NT2/D1 (cell line): Measurements from ENCODE around the gene UNK.
"Not testable (repeated sequence)": the region's sequence is repeated elsewhere in the genome, so short reads cannot be mapped to it uniquely, and the experiment has no call there.

Experiments
- DNase-seq: peaks from one replicate; pipeline ENCODE4 v3.0.0-alpha.2; 2011; ENCODE audit warnings: low read depth, low spot score
- H3K27me3 ChIP-seq: 2 replicates; pipeline ENCODE4 v1.6.0; 2011; ENCODE audit warnings: mild to moderate bottlenecking; ENCODE audit not compliant: insufficient read length, insufficient read depth
- H3K36me3 ChIP-seq: 2 replicates; pipeline ENCODE4 v1.6.1; 2011; ENCODE audit warnings: mild to moderate bottlenecking, low read length, mixed read lengths; ENCODE audit not compliant: insufficient read depth, insufficient read length
- H3K4me1 ChIP-seq: 2 replicates; pipeline ENCODE4 v1.5.1; 2011; ENCODE audit not compliant: insufficient read depth, insufficient read length
- H3K4me3 ChIP-seq: 2 replicates; pipeline ENCODE4 v1.5.1; 2011; ENCODE audit warnings: low read depth; ENCODE audit not compliant: insufficient read length
- H3K9ac ChIP-seq: 2 replicates; pipeline ENCODE4 v1.6.0; 2011; ENCODE audit warnings: low read depth; ENCODE audit not compliant: insufficient read length
- H3K9me3 ChIP-seq: 2 replicates; pipeline ENCODE4 v1.5.1; 2011; ENCODE audit warnings: mild to moderate bottlenecking, low read length; ENCODE audit not compliant: insufficient read depth
- SUZ12 ChIP-seq: IDR thresholded peaks from 2 replicates; pipeline ENCODE4 v1.6.1; 2011; ENCODE audit not compliant: insufficient read length, insufficient read depth; ENCODE audit errors: extremely low read depth
- YY1 ChIP-seq: IDR thresholded peaks from 2 replicates; pipeline ENCODE4 v1.6.1; 2011; ENCODE audit not compliant: insufficient read length, insufficient read depth
- ZNF274 ChIP-seq: IDR thresholded peaks from 2 replicates; pipeline ENCODE4 v1.6.1; 2011; ENCODE audit warnings: mild to moderate bottlenecking, low read depth, low read length

Gene UNK

DNA sequence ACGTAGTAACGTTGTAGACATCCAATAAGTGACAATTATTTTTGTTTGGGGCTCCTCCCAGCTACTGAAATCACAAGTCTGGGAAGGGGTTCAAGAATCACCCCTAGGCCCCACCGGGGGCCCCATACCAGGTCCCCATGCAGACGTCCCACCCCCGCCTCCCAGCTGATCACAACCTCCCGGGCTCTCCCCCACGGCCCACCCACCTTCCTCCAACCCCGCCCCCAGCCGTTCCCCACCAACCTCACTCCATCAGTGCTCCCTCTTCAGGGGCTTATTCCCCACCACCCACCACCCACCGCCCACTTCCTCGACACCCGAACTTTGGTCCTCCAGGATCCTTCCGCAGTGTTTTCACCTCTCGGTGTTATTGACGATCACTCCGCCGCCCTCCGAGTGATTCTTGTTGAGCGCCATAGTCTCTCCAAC, 70.3 kb downstream of the UNK start:
- Histone ChIP-seq H3K4me1 (peaks cover 2% of the 10 kb centered on the region), H3K4me3 (peak overlapping the region; percentile 55), H3K9me3 (no peaks in the 10 kb centered on the region), H3K9ac (peak overlapping the region; percentile 63), H3K36me3 (peaks cover 20% of the 10 kb centered on the region), H3K27me3 (no peaks in the 10 kb centered on the region)
- no peak for DNase-seq
- no peak for TF ChIP-seq ZNF274
- TF ChIP-seq YY1, result no peak
- TF ChIP-seq SUZ12, result no peak

DNA sequence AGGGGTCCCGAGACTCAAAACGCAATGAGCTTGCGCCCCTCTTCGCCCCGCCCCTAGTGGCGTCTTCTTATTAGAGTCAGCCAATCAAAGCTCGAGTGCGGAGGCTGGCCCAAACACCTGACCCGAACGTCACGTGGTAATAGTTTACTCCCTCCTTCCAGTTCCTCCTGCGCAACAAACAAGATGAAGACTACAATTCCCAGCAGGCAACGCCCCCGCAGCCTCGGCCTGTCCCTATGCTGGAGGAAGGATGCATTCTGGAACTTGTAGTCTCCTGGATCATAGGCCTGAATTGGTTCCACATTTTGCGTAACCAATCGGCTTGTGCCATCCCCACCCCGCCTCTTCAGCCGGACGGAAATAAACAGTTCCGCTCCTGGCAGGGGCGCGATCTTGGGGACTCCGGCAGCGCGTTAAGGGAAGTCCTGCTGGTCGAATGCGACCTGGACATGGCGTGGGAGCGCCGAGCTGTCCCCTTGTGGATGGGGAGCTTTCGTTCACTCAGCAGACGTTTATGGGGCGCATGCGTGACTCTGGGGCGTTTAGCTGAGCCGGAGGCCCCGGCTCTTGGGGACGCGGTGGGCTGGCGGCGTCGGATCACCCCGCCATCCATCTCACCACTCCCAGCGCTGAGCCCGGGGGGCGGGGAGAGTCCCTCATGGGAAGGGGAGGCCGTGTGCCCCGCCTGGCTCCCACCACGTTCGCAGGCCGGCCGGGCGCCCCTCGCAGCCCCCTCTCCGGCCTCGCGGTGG, 70.9 kb downstream of the UNK start, which contains the start of gene WBP2:
Gene WBP2, minus strand, starts transcription at position 26 of the 752 bp plus-strand sequence. CDS start 38 bp downstream, outside the sequence.
- H3K4me3 ChIP-seq, result peak within 1 kb of the TSS; percentile 96
- H3K36me3 ChIP-seq, result peaks cover 17% of the 10 kb centered on the region
- H3K27me3 ChIP-seq, result no peaks in the 10 kb centered on the region
- H3K9ac ChIP-seq, result peak within 1 kb of the TSS; percentile 98
- TF ChIP-seq YY1, result peak; percentile 5
- TF ChIP-seq ZNF274, result no peak
- peaks cover 2% of the 10 kb centered on the region for H3K4me1 ChIP-seq
- DNase-seq, result peak; percentile 98
- H3K9me3 ChIP-seq, result no peaks in the 10 kb centered on the region

DNA sequence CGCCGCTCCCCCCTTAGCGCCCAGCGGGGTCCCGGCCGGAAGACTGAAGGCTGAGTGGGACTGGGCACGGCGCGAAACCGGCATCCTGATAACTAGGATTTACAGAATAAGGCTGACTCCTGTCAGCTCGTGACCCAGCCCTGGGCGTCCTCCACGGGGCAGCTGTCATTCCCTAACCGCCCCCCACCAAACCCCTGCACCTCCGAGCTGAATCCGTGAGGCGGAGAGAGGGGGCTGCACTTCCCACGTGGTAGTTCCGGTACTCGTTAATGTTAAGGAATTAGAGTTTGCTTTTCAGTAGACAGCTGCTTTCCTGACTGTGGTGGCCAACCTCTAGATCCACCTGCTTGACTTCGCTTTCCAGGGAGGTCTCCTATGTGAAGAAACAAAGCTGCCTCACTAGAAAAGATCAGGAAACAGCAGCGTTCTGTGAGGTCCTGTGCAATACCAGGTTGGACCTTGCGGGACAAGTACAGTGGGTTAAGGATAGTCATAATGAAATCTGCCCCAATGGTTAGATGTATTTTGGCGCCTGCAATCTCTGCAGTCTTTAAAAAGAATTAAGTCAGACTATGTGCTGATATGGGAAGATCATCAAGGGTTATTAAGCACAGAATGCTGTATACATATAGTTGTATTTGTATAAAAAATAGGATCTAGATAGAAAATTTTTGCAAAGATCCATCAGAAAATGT, 71.6 kb downstream of the UNK start:
- Histone ChIP-seq H3K9ac (peak overlapping the region; percentile 98), H3K36me3 (peaks cover 9% of the 10 kb centered on the region), H3K9me3 (no peaks in the 10 kb centered on the region), H3K27me3 (no peaks in the 10 kb centered on the region), H3K4me3 (peak overlapping the region; percentile 96), H3K4me1 (peaks cover 2% of the 10 kb centered on the region)
- TF ChIP-seq SUZ12 (no peak), ZNF274 (no peak), YY1 (no peak)
- DNase-seq, result no peak

DNA sequence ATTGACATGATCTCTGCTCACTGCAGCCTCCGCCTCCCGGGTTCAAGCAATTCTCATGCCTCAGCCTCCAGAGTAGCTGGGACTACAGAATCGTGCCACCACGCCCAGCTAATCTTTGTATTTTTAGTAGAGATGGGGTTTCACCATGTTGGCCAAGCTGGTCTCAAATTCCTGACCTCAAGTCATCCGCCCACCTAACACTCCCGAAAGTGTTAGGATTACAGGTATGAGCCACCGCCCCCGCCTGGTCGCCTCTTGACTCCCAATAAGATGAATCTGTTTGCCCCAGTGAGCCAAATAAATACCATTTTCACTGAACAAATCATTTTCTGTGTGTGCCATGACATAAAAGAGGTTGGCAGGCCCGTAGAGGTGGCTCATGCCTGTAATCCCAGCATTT, 74.8 kb downstream of the UNK start:
- not testable (repeated sequence) for H3K4me3 ChIP-seq, DNase-seq, H3K4me1 ChIP-seq, H3K9me3 ChIP-seq, H3K36me3 ChIP-seq, H3K27me3 ChIP-seq, H3K9ac ChIP-seq

DNA sequence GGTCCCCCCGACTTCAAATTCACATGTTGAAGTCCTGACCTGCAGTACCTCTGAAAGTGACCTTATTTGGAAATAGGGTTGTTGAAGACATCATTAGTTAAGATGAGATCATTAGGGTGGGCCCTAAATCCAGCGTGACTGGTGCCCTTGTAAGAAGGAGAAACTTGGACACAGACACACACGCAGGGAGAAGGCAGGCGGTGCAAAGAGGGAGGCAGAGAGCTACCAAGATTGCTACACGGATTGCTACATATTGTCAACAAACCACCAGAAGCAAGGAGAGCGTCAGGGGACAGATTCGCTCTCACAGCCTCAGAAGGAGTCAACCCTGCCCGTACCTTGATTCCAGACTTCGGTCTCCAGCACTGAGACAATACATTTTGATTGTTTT, 77.3 kb downstream of the UNK start:
- peaks cover 10% of the 10 kb centered on the region for H3K4me1 ChIP-seq
- no peaks in the 10 kb centered on the region for H3K36me3 ChIP-seq
- no peak overlapping the region for H3K9ac ChIP-seq
- TF ChIP-seq YY1, result no peak
- H3K9me3 ChIP-seq, result no peaks in the 10 kb centered on the region
- H3K4me3 ChIP-seq, result no peak overlapping the region
- no peaks in the 10 kb centered on the region for H3K27me3 ChIP-seq
- DNase-seq, result no peak

DNA sequence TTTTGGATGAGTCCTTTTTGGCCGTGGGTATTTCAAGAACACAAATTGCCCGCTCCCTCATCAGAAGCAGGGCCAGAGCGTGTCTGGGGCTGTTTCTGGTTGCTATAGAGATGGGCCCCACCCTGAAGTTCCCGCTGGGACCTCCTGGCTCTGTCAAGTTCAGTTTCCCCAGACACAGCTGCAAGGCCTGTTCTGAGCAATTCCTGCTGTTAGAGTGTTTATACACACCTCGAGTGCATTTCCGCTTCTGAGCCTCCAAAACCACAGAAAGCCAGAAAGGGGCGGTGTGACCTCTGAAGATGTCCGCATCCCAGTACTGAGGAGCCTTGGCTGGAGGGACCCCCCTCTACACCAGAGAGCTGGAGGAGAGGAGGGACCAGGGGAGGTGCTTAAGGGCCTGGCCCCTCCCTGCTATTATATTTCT, 79.9 kb downstream of the UNK start:
- no peak overlapping the region for H3K4me3 ChIP-seq
- peaks cover 8% of the 10 kb centered on the region for H3K4me1 ChIP-seq
- TF ChIP-seq ZNF274 (no peak), YY1 (no peak), SUZ12 (no peak)
- H3K9ac ChIP-seq, result no peak overlapping the region
- no peaks in the 10 kb centered on the region for H3K36me3 ChIP-seq
- no peak for DNase-seq
- no peaks in the 10 kb centered on the region for H3K9me3 ChIP-seq
- H3K27me3 ChIP-seq, result no peaks in the 10 kb centered on the region

DNA sequence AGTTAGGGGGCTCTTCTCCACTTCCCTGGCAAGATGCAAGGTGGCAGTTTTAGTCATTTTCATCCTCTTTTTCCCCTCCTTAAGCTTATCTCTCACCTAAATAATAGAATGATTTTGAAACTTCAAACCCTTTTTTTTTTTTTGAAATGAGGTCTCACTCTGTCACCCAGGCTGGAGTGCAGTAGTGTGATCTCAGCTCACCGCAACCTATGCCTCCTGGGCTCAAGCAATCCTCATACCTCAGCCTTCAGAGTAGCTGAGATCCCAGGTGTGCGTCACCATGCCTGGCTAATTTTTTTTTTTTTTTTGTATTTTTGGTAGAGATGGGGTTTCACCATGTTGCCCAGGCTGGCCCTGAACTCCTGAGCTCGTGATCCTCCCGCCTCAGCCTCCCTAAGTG, 80.3 kb downstream of the UNK start:
- not testable (repeated sequence) for H3K4me3 ChIP-seq, H3K4me1 ChIP-seq, H3K36me3 ChIP-seq, H3K9me3 ChIP-seq, DNase-seq, H3K27me3 ChIP-seq, H3K9ac ChIP-seq

DNA sequence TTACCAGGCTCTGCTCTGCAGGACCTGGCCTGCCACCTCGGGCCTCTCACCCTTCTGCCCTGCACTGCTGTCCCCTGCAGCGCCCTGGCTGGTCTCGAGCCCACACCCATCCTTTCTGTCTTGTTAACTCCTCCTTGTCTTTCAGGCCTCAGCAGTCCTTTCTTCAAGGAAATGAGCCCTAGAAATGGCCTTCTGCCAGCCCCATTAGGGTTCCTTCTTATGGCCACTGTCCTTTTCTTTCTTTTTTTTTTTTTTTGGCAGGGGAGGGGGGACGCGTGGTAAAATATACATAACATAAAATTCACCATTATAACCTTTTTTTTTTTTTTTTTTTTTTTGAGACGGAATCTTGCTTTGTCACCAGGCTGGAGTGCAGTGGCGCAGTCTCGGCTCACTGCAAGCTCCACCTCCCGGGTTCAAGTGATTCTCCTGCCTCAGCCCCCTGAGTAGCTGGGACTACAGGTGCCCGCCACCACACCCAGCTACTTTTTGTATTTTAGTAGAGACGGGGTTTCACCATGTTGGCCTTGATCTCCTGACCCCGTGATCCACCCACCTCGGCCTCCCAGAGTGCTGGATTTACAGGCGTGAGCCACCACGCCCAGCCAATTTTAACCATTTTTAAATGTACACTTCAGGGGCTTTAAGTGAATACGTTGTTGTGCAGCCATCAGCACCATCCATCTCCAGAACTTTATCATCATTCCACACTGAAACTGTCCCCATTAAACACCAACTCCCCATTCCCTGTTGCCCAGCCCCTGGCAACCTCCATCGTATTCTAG, 81.0 kb downstream of the UNK start:
- H3K4me3 ChIP-seq, H3K27me3 ChIP-seq, DNase-seq, H3K4me1 ChIP-seq, H3K36me3 ChIP-seq, H3K9me3 ChIP-seq: not testable (repeated sequence)
- H3K9ac ChIP-seq, result peak overlapping the region; percentile 27

DNA sequence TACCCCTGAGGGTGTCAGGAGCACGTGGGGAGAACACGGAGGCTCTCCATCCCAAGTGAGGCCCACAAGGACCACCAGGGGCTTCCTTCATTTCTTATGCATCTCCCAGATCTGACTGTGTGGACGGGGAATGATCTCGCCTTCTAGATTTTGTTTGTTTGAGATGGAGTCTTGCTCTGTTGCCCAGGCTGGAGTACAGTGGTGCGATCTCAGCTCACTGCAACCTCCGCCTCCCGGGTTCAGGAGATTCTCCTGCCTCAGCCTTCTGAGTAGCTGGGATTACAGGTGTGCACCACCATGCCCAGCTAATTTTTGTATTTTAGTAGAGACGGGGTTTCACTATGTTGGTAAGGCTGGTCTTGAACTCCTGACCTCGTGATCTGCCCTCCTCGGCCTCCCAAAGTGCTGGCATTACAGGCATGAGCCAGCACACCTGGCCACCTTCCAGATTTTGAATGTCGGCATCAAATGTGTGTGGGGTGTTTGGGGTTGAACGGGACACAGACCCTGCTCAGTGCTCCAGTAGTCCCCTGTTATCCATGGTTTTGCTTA, 84.2 kb downstream of the UNK start:
- not testable (repeated sequence) for H3K36me3 ChIP-seq, DNase-seq, H3K4me3 ChIP-seq, H3K9ac ChIP-seq, H3K9me3 ChIP-seq, H3K27me3 ChIP-seq
- peaks cover 15% of the 10 kb centered on the region for H3K4me1 ChIP-seq
